Activated T-cell treated with anti-CD3 and anti-CD28 coated beads for 48 hours (primary cell): Measurements from ENCODE around the gene STIM1.

Experiments
- DNase-seq: peaks from one replicate; pipeline ENCODE4 v3.0.0-alpha.2; 2020; ENCODE audit warnings: low read depth

Gene STIM1

DNA sequence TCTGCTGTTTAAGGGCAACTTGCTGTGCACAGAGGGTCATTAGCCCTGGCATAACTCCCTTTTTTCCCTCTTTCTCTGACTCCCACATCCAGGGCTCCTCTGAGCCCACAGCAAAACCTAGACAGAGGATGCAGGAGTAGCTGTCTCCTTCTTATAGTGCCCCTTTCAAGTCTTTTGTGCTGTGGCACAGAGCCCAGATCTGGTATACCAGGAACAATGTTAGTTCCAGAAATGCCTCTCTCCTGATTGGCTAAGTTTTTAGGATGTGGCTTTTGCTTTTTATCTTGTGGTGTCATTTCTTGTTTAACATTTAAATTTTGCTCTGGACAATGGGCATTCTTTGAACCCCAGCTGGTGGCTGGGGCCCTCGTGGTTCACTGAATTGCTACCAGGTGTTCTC lies 213.5 kb downstream of the STIM1 start:
- no peak for DNase-seq

DNA sequence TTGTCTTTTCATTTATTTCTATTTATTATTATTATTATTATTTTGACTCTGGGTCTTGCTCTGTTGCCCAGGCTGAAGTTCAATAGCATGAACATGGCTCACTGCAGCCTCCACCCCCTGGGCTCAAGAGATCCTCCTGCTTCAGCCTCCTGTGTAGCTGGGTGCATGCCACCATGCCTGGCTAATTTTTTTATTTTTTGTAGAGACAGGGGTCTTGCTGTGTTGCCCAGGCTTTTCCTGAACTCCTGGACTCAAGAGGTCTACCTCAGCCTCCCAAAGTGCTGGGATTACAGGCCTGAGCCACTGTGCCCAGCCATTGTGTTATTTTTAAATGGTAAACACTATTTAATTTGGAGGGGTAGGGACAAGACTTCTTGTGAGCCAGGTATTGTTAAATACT lies 215.9 kb downstream of the STIM1 start:
- DNase-seq: no peak

DNA sequence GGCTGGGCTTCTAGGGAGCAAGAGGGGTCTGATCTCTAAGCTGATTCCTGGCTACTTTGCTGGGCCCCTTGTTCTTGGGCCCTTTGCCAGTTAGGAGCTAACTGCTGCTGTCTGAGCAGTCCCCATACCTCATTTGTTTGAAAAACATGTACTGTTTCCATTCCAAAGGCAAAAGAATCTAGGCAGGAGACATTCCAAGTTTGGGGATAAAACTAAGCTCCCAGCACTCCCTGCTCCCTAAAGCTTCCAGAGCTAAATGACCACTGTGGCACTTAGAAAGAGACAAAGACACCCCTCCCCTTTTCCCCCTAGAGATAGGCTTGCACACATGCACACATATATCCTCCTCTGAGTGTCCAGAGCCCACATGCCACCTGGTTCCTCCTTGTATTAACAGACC lies 216.4 kb downstream of the STIM1 start:
- no peak for DNase-seq

DNA sequence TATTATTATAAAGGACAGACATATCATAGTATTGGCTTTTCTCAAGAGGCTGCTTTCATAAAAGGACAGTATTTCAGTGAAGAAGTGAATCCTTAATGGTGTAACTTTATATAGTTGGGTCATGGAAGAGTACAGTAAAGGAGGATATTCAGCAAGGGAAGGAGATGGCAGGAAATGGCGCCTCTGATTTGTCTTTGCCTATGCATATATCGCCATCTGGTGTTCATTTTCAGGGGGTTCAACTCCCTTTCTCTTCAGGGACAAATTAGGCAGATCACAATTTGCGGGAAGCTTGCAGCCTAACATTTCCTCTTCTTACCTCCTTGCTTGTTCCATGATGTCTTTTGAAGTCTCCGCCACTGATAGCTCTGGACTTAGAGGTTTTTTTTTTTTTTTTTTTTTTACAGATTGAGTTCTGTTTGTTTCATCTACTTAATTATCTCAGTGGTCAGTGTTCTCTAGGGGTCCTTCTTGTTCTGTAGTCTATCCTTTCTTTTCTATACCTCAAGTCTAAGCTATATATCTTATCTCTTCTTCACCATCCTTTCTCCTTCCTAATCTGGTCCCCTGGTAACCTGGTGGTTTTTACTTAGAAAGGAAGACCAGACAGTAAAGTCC lies 217.3 kb downstream of the STIM1 start:
- no peak for DNase-seq

DNA sequence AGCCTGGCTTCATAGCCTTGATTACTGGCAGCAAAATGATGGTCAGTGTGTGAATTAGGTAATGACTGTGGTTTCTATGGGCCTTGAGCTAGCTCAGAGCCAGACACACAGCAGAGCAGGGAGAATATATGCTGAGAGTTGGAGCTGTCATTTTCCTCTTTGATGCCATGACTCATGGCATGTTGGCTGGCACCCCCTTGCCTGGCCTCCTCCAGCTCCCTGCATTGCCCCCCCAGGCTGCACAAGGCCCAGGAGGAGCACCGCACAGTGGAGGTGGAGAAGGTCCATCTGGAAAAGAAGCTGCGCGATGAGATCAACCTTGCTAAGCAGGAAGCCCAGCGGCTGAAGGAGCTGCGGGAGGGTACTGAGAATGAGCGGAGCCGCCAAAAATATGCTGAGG lies 218.8 kb downstream of the STIM1 start:
- no peak for DNase-seq

DNA sequence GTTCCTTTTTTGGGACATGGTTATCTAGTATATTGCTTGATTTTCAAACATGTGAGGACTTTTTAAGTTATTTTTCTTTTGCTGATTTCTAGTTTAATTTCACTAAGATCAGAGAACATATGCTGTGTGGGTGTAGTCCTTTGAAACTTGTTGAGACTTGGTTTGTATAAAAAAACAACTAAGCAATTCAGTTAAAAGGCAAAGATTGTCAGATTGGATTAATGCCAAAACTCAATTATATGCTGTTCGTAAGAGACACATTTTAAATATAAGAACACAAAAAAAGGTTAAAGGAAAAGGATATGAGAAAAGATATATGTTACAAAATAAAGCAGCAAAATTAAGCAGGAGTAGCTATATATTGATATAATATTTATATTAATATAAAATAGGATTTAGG lies 221.3 kb downstream of the STIM1 start:
- no peak for DNase-seq

DNA sequence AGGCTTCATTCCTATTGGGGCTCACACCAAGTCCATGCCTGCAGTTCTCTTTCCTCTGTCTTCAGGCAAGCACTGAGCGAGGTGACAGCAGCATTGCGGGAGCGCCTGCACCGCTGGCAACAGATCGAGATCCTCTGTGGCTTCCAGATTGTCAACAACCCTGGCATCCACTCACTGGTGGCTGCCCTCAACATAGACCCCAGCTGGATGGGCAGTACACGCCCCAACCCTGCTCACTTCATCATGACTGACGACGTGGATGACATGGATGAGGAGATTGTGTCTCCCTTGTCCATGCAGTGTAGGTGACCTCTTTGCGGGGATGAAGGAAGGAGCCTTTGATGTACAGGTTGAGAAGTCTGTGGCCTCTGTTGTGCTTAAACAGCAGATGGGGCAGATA lies 227.7 kb downstream of the STIM1 start:
- no peak for DNase-seq

DNA sequence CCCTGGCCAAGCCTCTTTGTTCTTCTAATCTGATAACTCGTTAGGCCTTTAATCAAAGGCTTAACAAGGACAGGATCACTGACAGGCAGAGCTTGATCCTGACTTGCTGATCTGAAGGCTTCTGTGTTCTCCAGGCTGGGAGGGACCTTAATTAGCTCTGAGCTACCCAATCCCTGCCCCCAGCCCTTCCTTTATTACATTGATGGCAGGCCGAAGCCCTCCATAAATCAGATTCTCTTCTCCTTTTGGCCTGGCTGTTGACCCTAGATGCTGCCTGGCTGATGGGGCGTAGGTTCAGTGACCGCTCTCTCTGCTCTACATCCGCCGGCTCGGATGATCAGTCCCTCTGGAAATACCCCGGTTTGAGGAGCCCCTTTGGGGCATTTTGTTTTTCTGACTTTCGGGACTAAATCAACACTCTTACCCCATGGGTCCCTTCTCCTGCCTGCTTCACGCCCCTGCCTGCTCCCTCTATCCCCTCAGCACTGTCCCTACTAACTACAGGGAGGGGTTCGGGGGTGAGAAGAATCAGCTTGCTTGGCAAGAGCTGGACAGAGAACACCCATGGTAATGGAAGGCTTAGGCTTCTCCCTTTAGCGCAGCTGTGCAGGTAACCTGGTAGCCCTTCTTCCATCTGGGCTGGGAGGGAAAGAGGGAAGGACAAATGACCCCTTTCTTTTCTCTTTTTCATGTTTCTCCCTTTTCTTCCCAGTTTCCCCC lies 229.1 kb downstream of the STIM1 start:
- DNase-seq: no peak

DNA sequence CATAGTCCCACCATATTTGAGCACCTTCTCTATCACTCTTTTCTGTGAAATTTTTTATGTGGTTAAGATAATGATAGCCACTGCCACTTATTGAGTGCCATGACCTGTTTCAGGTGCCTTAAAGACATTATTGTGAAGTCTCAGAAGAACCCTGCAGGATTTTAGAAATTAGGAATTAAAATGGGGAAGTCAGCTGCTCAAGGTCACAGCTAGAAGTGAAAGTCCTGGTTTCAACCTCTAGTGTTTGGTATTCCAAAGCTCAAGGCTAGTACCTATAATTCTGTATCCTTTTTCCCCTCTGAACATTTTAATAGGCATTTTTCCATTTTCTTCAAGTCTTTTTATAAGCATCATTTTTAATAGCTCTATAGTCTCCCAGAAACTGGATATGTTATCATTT lies 230.1 kb downstream of the STIM1 start:
- no peak for DNase-seq

DNA sequence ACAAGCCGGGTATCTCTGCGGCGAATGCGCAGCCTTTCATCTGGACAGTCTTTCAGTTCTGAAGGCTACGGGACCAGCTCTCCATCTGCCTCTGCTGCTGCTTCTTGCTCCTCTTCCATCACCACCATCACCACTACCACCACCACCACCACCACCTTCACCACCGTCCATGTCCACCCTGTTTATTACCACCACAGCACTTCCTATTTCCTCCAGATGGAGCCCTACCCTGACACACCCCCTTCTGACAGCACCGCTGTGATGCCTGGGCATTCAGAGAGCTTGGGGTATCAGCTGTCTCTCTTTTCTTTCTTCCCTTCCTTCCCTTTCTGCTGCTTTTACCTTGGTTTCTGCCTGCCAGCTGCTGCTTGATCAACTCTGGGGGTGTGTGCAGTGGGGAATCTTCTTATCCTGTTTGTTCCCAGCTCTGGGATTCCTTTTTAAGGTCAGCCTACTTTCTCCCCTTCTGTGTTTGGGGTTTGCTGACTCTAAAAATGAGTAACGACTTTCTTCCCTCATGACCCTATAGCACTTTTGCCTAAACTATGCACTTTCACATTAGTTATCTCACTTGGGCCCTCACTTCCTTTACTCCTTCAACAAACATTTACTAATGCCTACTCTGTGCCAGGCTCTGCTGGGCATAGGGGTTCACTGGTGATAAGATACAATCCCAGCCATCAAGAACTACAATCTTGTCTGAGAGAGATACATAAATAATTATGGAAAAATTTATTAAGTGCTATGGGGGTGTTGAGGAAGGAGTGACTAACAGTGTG lies 231.3 kb downstream of the STIM1 start:
- no peak for DNase-seq

DNA sequence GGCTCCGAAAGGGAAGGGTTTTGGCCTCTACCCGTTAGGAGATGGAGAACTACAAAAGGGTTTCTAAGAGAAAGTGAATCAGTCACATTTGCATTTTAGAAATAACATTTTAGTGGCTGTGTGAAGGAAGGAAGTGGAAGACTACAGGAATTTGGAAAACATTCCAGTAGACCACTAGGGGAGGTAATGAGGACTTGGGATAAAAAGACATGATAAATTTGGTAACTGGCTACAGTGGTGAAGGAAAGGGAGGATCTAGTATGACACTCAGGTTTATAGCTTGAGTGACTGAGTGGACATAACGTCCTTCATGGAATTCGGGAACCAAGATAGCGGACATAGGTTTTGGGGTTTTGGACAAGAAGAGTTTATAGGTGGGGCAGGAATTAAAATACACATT lies 232.1 kb downstream of the STIM1 start:
- no peak for DNase-seq

DNA sequence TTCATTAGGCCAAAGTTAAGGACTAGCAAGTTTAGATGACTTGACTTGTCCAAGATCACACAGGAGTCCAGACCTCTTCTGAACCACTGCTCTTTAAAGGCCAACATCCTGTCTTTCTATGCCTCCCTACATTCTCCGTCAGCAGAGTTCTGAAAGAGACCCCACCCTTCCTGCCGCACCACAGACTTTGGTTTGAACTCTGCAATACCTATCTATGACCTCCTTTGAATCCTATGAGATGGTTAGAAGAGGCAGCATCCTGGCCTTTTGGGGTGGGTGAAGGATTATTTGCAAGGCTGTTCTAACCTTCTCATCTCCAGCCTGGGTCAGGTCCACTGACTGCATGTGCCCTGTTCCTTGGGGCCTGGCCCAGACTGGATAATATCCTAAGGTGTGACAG lies 234.8 kb downstream of the STIM1 start:
- no peak for DNase-seq

DNA sequence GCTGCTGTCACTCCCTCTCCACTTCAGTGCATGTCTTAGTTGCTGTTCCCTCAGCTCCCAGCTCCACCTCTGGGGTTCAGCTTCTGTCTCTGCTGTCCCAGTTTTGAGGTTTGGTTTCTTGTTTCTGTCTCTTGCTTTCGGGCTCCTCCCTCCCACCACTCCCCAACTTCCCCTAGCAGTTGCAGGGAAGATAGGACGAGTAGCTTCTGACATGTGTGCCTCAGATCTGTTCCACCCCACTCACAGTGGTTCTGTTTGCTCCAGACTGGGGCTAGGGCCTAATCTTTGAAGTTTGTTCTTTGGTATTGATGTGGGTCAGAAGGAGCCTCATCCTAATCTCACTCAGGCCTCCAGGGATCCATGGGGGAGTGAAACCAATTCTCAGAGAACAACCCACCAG lies 236.6 kb downstream of the STIM1 start:
- no peak for DNase-seq

DNA sequence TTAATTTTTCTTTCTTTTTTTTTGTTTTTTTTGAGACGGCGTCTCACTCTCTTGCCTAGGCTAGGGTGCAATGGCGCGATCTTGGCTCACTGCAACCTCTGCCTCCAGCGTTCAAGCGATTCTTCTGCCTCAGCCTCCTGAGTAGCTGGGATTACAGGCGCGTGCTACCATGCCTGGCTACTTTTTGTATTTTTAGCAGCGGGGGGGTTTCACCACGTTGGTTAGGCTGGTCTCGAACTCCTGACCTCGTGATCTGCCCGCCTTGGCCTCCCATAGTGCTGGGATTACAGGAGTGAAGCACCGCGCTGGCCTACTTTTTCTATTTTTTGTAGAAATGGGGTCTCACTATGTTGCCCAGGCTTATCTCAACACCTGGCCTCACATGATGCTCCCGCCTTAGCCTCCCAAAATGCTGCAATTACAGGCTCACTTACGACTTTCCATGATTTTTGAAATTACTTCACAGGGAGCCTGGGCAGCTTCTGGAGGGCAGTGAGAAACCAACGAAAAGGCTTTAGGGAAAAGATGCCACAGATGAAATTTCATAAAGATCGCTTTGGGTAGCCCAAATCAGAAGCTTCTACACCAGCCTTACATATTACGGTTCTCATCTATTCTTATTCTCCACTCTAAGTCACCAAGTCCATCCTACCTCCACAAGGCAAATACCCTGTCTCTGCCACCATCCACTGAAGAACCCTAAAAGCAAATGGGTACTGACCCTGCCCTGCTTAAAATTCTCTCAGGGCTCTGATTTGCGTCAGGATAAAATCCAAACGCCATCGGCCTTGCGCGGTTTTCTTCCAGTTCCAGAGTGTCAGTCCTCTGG lies 238.3 kb downstream of the STIM1 start:
- DNase-seq: no peak

DNA sequence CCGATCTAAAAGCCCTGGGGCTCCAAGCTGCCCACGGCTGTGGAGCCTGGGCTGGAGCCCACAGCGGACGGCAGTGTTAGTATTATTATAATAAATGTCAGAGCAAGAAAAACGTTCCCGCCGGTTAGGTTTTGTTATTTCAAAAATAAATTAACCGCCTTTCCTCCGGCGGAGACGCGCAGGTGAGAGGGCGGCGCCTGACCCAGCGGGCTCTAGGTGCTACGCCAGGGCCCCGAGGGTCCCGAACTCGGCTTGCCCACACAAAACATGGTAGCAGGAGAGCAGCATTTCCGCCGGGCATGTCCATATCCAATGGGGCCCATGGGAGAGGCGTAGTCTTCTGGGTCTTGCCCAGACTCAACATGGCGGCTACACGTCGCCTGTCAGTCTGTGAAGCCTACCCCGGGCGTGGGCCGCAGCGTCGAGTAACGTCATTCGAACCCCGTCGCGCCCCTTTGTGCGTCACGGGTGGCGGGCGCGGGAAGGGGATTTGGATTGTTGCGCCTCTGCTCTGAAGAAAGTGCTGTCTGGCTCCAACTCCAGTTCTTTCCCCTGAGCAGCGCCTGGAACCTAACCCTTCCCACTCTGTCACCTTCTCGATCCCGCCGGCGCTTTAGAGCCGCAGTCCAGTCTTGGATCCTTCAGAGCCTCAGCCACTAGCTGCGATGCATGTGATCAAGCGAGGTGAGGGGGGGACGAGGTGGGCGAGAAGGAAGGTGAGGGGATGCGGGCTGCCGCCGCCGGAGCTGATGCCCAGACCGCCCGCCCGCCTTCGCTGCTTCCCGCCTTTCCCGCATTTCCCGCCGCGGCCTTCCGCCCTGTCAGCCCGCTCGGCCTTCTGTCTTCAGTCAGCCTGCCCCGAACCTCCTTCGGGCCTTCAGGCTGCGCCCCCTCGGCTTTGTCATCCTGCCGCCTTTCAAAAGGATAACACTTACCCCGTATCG lies 239.2 kb downstream of the STIM1 start, which contains the start of gene RRM1:
TSS of gene RRM1 (plus strand) at position 452 of the 944 bp plus-strand sequence. CDS start at position 666, 214 bp downstream.
- DNase-seq: peak; percentile 93

DNA sequence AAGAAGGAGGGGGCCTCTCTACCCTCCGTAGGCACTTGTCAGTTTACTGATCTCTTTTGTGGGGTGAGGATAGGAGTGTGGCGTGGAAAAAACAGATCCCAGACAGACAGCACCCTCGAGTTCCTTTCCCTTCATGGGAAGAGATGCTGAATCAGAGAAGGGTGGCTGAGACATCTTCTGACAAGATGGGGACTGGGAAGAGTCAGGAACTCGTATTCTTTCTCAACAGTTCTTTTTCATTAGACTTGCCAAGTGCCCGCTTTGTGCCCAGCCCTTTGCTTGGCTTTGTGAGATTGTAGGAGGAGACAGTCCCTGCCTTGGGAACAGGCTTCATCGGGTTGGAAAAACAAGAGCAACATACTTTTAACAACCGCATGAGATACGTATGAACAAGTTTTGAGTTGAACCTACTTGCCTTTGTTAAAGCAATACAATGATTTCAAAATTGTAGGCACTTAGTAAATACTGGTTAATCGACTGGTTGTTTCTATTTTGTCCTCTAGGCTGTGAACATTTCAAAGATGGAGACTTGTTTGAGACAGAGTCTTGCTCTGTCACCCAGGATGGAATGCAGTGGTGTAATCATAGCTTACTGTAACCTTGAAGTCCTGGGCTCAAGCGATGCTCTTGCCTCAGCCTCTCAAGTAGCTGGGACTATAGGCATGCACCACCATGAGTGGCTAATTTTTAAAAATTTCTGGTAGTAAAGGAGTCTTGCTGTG lies 240.2 kb downstream of the STIM1 start:
- no peak for DNase-seq

DNA sequence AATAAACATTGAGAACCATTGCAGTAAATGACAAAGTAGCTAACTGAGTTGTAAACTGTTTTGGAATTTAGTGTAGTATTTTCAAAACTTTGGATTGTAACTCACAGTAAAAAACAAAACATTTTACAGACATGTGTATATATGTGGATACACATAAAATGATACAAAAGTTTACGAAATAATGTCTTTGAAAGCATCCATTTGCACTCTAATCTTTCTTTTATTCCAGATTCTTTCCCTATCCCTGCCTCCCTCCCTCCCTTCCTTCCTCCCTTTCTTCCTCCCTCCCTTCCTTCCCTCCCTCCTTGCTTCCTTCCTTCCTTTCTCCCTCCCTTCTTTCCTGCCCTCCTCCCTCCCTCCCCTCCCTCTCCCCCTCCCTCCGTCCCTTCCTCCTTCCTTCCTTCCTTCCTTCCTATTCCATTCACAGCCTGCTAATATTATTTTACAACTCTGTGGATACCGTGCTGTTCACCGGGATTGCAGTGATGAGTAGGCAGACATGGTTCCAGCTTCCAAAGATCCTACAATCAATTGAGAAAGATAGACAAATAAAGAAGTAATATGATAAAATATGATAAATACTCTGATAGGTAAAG lies 242.7 kb downstream of the STIM1 start:
- no peak for DNase-seq

DNA sequence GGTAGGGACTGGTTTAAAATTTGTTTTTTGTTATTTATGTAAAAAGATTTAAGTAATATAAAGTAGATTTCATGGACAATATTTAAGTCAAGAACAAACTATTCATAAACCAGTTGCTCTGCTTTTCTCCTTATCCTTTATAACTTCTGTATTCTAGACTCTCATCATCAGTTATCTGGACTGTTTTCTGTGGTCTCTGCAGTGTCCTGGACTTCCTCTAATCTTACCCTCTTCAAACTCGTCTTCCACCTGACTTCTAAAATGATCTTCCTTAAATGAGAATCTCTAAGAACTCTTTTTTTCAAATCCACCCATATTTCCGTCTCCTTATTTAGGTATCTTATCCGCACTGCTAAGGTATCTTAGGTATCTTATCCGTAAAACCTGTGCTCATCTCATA lies 247.2 kb downstream of the STIM1 start:
- DNase-seq: no peak

DNA sequence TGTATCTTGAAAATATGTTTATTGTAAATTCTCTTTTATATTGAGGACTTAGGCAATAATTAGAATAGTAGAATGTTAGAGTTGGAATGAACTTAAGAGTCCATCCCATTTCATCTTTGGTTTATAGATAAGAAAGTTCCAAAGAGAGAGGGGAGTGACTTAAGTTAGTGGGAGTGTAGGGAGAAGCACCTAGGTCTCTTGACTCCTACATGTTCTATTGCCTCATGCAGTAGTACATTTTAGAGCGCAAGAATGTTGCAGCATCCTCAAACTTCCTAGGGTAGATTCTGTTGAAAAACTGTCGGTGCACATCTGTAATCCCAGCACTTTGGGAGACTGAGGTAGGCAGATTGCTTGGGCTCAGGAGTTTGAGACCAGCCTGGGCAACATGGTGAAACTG lies 247.8 kb downstream of the STIM1 start:
- no peak for DNase-seq

DNA sequence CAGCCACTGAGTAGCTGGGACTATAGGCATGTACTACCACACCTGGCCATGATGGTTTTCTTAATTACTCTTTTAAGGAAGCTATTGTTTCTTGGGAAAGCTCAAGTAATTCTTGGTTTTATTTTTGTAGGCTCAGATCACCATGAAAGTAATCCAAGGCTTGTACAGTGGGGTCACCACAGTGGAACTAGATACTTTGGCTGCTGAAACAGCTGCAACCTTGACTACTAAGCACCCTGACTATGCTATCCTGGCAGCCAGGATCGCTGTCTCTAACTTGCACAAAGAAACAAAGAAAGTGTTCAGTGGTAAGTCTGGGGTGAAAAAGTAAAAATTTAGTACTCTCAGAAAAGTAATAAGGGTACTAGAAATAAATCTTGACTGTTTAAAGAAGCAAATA lies 250.5 kb downstream of the STIM1 start:
- no peak for DNase-seq
